Central memory CD4-positive, alpha-beta T cell (primary cell): ENCODE data around the gene NF1.
"Not testable (repeated sequence)": the region's sequence is repeated elsewhere in the genome, so short reads cannot be mapped to it uniquely, and the experiment has no call there.

Experiments
- DNase-seq: peaks from one replicate; pipeline ENCODE4 v3.0.0; 2022

The NF1 gene

GRCh38 chr17:31132977-31133376 lies 38.2 kb downstream of the NF1 start:
- DNase-seq = no peak

- no peak for DNase-seq
Measured at GRCh38 chr17:31134576-31134975, 39.8 kb downstream of the NF1 start.

GRCh38 chr17:31136319-31136718 lies 41.5 kb downstream of the NF1 start:
- DNase-seq = no peak

- no peak for DNase-seq
Measured at GRCh38 chr17:31140111-31140510, 45.3 kb downstream of the NF1 start.

GRCh38 chr17:31144428-31144827 lies 49.7 kb downstream of the NF1 start:
- no peak for DNase-seq

- DNase-seq = no peak
Measured at GRCh38 chr17:31144836-31145235, 50.1 kb downstream of the NF1 start.

GRCh38 chr17:31147507-31148202 lies 52.9 kb downstream of the NF1 start:
- DNase-seq = no peak

GRCh38 chr17:31148205-31148604 lies 53.4 kb downstream of the NF1 start:
- no peak for DNase-seq

GRCh38 chr17:31152271-31152670 lies 57.5 kb downstream of the NF1 start:
- DNase-seq = no peak

- no peak for DNase-seq
Measured at GRCh38 chr17:31155208-31155810, 60.5 kb downstream of the NF1 start.

- no peak for DNase-seq
Measured at GRCh38 chr17:31156326-31156725, 61.5 kb downstream of the NF1 start.

- DNase-seq = not testable (repeated sequence)
Measured at GRCh38 chr17:31156864-31157263, 62.1 kb downstream of the NF1 start.

GRCh38 chr17:31158746-31159377 lies 64.1 kb downstream of the NF1 start:
- no peak for DNase-seq

- no peak for DNase-seq
Measured at GRCh38 chr17:31163091-31163781, 68.5 kb downstream of the NF1 start.

- DNase-seq = no peak
Measured at GRCh38 chr17:31167111-31167510, 72.3 kb downstream of the NF1 start.

GRCh38 chr17:31171701-31172100 lies 76.9 kb downstream of the NF1 start:
- DNase-seq = no peak

- no peak for DNase-seq
Measured at GRCh38 chr17:31172388-31172787, 77.6 kb downstream of the NF1 start.

- DNase-seq = no peak
Measured at GRCh38 chr17:31174215-31174614, 79.4 kb downstream of the NF1 start.

GRCh38 chr17:31175237-31175636 lies 80.5 kb downstream of the NF1 start:
- DNase-seq = no peak

- not testable (repeated sequence) for DNase-seq
Measured at GRCh38 chr17:31176143-31176542, 81.4 kb downstream of the NF1 start.

- DNase-seq = not testable (repeated sequence)
Measured at GRCh38 chr17:31178951-31179350, 84.2 kb downstream of the NF1 start.

- no peak for DNase-seq
Measured at GRCh38 chr17:31195305-31195704, 100.5 kb downstream of the NF1 start.

GRCh38 chr17:31198026-31198425 lies 103.2 kb downstream of the NF1 start:
- DNase-seq = no peak

GRCh38 chr17:31198666-31199065 lies 103.9 kb downstream of the NF1 start:
- not testable (repeated sequence) for DNase-seq
